ENCODE measurements around the gene PRDM11.
A peak's percentile ranks its signal among the peaks of the same experiment; 100 is the strongest.

The PRDM11 gene

DNA sequence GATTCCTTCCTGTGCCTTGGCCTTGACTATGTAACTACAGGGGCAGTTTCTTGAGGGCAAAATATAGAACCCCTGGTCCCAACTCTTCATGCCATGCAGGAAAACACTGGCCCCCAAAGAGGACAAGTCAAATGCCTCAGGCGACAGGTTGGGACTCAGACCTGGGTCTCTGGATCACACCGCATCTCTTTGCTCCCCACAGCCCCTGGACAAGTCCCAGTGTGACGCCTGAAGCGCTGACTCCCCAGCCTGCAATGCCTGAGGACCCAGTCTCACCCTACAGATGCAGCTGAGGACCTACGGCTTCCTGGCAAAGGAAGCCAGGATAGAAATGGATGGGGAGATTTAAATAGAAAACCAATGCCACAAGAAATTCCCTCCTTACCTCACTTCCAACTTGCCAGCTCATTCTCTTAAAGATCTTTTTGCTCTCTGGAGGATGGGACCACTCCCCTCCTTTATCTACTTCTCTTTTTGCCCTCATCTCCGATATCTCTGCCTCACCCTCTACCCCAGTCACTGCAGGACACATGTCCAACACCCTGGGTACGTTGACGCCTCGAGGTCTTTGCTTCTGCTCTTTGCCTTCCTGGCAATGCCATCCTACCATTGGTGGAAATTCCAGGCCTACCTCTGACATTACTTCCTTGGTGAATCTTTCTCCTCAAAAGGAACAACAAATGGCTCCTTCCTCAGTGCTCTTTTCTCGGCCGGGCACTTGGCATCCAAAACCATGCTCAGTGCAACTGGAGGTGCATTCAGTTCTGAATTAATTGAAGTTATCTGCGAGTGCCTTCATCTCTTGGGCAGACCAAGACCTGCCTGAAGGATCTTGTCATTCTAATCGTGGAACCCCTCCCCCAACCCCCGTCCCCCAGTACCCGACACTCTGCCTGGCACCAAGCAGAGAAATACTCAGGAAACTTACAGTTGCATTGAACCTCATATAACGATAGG is 2.0 kb upstream of the PRDM11 start:
- Histone ChIP-seq H3K9me2 (ENCODE audit: low read depth, low read length) (no peaks in the 10 kb centered on the region), H3K4me3 (ENCODE audit: low read depth, low read length, poor library complexity, severe bottlenecking) (no peak overlapping the region), H2AFZ (ENCODE audit: low read length) (no peak overlapping the region), H3K9ac (ENCODE audit: low read length) (no peak overlapping the region), H3K4me2 (ENCODE audit: low read length) (no peak overlapping the region), H3K36me3 (ENCODE audit: insufficient read depth, low read length) (no peaks in the 10 kb centered on the region), H3K4me1 (ENCODE audit: insufficient read depth, low read length, severe bottlenecking) (peaks cover 16% of the 10 kb centered on the region), H4K20me1 (ENCODE audit: insufficient read depth, low read length) (no peaks in the 10 kb centered on the region), H3K27me3 (ENCODE audit: insufficient read depth, low read length) (no peaks in the 10 kb centered on the region), H3K27ac (ENCODE audit: low read depth, low read length, poor library complexity, severe bottlenecking) (no peak overlapping the region), H3F3A (ENCODE audit: insufficient read depth, low read length) (no peaks in the 10 kb centered on the region), H3K9me3 (ENCODE audit: low read length) (no peaks in the 10 kb centered on the region), H3K79me2 (ENCODE audit: insufficient read depth, low read length) (no peaks in the 10 kb centered on the region)
- TF ChIP-seq, protein P1, sequence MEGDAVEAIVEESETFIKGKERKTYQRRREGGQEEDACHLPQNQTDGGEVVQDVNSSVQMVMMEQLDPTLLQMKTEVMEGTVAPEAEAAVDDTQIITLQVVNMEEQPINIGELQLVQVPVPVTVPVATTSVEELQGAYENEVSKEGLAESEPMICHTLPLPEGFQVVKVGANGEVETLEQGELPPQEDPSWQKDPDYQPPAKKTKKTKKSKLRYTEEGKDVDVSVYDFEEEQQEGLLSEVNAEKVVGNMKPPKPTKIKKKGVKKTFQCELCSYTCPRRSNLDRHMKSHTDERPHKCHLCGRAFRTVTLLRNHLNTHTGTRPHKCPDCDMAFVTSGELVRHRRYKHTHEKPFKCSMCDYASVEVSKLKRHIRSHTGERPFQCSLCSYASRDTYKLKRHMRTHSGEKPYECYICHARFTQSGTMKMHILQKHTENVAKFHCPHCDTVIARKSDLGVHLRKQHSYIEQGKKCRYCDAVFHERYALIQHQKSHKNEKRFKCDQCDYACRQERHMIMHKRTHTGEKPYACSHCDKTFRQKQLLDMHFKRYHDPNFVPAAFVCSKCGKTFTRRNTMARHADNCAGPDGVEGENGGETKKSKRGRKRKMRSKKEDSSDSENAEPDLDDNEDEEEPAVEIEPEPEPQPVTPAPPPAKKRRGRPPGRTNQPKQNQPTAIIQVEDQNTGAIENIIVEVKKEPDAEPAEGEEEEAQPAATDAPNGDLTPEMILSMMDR (IDR thresholded peaks at IDR 0.05; ENCODE audit: low read length): no peak
- TF ChIP-seq EZH2 (IDR thresholded peaks at IDR 0.05; ENCODE audit: borderline replicate concordance, low read length): no peak

DNA sequence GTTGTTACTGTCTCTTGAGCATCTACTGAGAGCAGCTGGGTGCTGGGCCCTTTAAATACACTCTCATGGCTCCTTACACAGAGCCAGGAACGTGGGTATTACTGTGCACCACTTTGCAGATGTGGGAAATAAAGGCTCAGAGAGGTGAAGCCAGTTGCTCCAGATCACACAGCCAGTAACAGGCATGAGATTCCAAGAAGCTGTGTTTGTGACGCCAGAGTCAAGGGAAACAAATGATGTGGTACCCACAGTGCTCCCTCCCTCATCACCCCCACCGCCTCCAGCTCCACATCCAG is 1.4 kb upstream of the PRDM11 start:
- Histone ChIP-seq H3K4me1 (ENCODE audit: insufficient read depth, low read length, severe bottlenecking) (peaks cover 16% of the 10 kb centered on the region), H3K27me3 (ENCODE audit: insufficient read depth, low read length) (no peaks in the 10 kb centered on the region), H3K27ac (ENCODE audit: low read depth, low read length, poor library complexity, severe bottlenecking) (no peak overlapping the region), H3K9ac (ENCODE audit: low read length) (no peak overlapping the region), H3K4me3 (ENCODE audit: low read depth, low read length, poor library complexity, severe bottlenecking) (no peak overlapping the region), H3F3A (ENCODE audit: insufficient read depth, low read length) (no peaks in the 10 kb centered on the region), H3K79me2 (ENCODE audit: insufficient read depth, low read length) (no peaks in the 10 kb centered on the region), H3K9me3 (ENCODE audit: low read length) (no peaks in the 10 kb centered on the region), H3K9me2 (ENCODE audit: low read depth, low read length) (no peaks in the 10 kb centered on the region), H4K20me1 (ENCODE audit: insufficient read depth, low read length) (no peaks in the 10 kb centered on the region), H2AFZ (ENCODE audit: low read length) (no peak overlapping the region), H3K4me2 (ENCODE audit: low read length) (no peak overlapping the region), H3K36me3 (ENCODE audit: insufficient read depth, low read length) (no peaks in the 10 kb centered on the region)
- TF ChIP-seq, protein P1 (IDR thresholded peaks at IDR 0.05; ENCODE audit: low read length): no peak
- no peak for TF ChIP-seq EZH2 (IDR thresholded peaks at IDR 0.05; ENCODE audit: borderline replicate concordance, low read length)

DNA sequence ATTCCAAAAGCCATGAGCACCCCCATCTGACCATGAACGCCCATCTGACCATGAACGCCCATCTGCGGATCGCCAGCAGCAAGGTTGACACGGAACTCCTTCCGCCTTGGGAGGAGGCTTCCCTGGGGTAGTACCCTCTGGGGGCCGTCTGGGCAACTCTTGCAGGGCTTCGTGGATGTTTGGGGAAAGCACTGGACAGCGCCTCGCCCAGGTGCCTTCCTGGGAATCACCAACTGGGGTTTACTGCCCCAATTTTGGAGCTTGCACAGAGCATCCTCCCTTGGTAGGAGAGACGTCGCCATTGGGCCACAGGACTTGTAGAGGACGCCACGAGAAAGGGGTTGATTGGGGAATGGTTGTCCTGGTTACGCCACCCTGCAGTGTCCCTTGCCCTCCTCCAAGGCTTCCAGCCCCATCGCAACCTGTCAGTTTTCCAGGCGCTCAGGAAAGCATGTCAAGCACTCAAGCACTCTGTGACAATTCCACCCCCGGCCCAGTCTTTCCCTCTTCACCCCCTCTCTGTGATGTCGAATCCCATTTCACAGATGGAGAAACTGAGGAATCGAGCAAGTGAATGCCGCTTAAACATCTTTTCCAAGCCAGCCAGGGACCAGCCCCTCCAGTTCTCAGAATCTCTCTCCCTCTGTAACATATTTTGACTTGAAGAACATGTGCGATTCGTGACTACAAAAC is 914 bp upstream of the PRDM11 start:
- H3K4me1 ChIP-seq (ENCODE audit: insufficient read depth, low read length, severe bottlenecking): peaks cover 16% of the 10 kb centered on the region
- no peaks in the 10 kb centered on the region for H3K79me2 ChIP-seq (ENCODE audit: insufficient read depth, low read length)
- no peak overlapping the region for H2AFZ ChIP-seq (ENCODE audit: low read length)
- H3F3A ChIP-seq (ENCODE audit: insufficient read depth, low read length): no peaks in the 10 kb centered on the region
- no peak overlapping the region for H3K9ac ChIP-seq (ENCODE audit: low read length)
- H3K9me3 ChIP-seq (ENCODE audit: low read length): no peaks in the 10 kb centered on the region
- no peaks in the 10 kb centered on the region for H3K9me2 ChIP-seq (ENCODE audit: low read depth, low read length)
- no peaks in the 10 kb centered on the region for H3K36me3 ChIP-seq (ENCODE audit: insufficient read depth, low read length)
- peak overlapping the region; percentile 95 for H3K4me2 ChIP-seq (ENCODE audit: low read length)
- no peaks in the 10 kb centered on the region for H3K27me3 ChIP-seq (ENCODE audit: insufficient read depth, low read length)
- peak overlapping the region; percentile 79 for H3K4me3 ChIP-seq (ENCODE audit: low read depth, low read length, poor library complexity, severe bottlenecking)
- H3K27ac ChIP-seq (ENCODE audit: low read depth, low read length, poor library complexity, severe bottlenecking): no peak overlapping the region
- TF ChIP-seq EZH2 (IDR thresholded peaks at IDR 0.05; ENCODE audit: borderline replicate concordance, low read length): no peak
- TF ChIP-seq, protein P1 (IDR thresholded peaks at IDR 0.05; ENCODE audit: low read length): no peak
- H4K20me1 ChIP-seq (ENCODE audit: insufficient read depth, low read length): no peaks in the 10 kb centered on the region

All from OCI-LY1 (cell line).